ENCODE measurements around the gene RRP1B. TPM values are rescaled to one million over a fixed set of nuclear protein-coding genes. Genes with fewer than 3 reads are reported as not detected.
A peak's percentile ranks its signal among the peaks of the same experiment; 100 is the strongest.

RRP1B gene
- total and polyA plus RNA-seq, 4 donors = 7.3 to 12.6 (median 8.4) TPM

- no peak for DNase-seq (ENCODE audit: low spot score)
- Histone ChIP-seq H3K4me3 (ENCODE audit: low read depth in 1 of 3, low read length in 3 of 3) (no peak overlapping the region), H3K36me3 (ENCODE audit: control insufficient read depth in 4 of 4, insufficient read depth in 3 of 4, low read depth in 1 of 4, low read length in 3 of 4) (peaks cover 0 to 4% (median 0%) of the 10 kb centered on the region in 4 donors), H3K9ac (ENCODE audit: low read depth in 1 of 2, low read length in 2 of 2) (no peak overlapping the region), H3K9me3 (ENCODE audit: control insufficient read depth in 4 of 4, low read length in 3 of 4) (no peaks in the 10 kb centered on the region), H3K27ac (ENCODE audit: low read depth in 1 of 2, low read length in 2 of 2) (peak overlapping the region; percentile 99), H3K4me1 (ENCODE audit: control insufficient read depth in 4 of 4, insufficient read depth in 4 of 4, low read length in 3 of 4) (peaks cover 26 to 55% (median 41%) of the 10 kb centered on the region in 4 donors), H3K27me3 (ENCODE audit: control insufficient read depth in 4 of 4, insufficient read depth in 4 of 4, low read length in 3 of 4) (no peaks in the 10 kb centered on the region)
- TF ChIP-seq EGR1 (IDR thresholded peaks at IDR 0.05; ENCODE audit: low read depth in 2 of 2) = no peak
- no peak for TF ChIP-seq HNF4G (IDR thresholded peaks at IDR 0.05)
- no peak for TF ChIP-seq GABPA (IDR thresholded peaks at IDR 0.05 in 1 of 2, conservative IDR thresholded peaks at IDR 0.05 in 1 of 2)
- TF ChIP-seq SP1 (IDR thresholded peaks at IDR 0.05) = no peak
- no peak for TF ChIP-seq CTCF (IDR thresholded peaks at IDR 0.05; ENCODE audit: low read depth, low read length, missing input control)
- no peak for TF ChIP-seq REST (IDR thresholded peaks at IDR 0.05)
- no peak for TF ChIP-seq FOXA2 (IDR thresholded peaks at IDR 0.05)
- no peak for TF ChIP-seq JUND (IDR thresholded peaks at IDR 0.05)
- no peak for TF ChIP-seq YY1 (IDR thresholded peaks at IDR 0.05)
- no peak for TF ChIP-seq ZBTB33 (IDR thresholded peaks at IDR 0.05)
- no peak for TF ChIP-seq RAD21 (IDR thresholded peaks at IDR 0.05)
- no peak for TF ChIP-seq HNF4A (conservative IDR thresholded peaks at IDR 0.05)
- no peak for TF ChIP-seq FOXA1 (IDR thresholded peaks at IDR 0.05)
- TF ChIP-seq RXRA (IDR thresholded peaks at IDR 0.05) = no peak
- TF ChIP-seq MAX (IDR thresholded peaks at IDR 0.05) = no peak
- TF ChIP-seq NR2F2 (IDR thresholded peaks at IDR 0.05) = no peak
- TF ChIP-seq ATF3 (IDR thresholded peaks at IDR 0.05) = no peak
- no peak for TF ChIP-seq TAF1 (conservative IDR thresholded peaks at IDR 0.05)
- WGBS = 55% methylated on average over 21 of the region's 21 CpGs
Measured at GRCh38 chr21:43726686-43727518, 67.5 kb downstream of the RRP1B start.

Data from liver (tissue), 9 donors.